Measurements from ENCODE around the gene SORT1. TPM values are rescaled to one million over a fixed set of nuclear protein-coding genes. Genes with fewer than 3 reads are reported as not detected.

SORT1 gene
- total and polyA plus RNA-seq, 2 of the 13 experiments (the other 11 are each of a cell fraction or from before 2014, with no cell fraction given): 32.4 to 93.0 TPM

DNA sequence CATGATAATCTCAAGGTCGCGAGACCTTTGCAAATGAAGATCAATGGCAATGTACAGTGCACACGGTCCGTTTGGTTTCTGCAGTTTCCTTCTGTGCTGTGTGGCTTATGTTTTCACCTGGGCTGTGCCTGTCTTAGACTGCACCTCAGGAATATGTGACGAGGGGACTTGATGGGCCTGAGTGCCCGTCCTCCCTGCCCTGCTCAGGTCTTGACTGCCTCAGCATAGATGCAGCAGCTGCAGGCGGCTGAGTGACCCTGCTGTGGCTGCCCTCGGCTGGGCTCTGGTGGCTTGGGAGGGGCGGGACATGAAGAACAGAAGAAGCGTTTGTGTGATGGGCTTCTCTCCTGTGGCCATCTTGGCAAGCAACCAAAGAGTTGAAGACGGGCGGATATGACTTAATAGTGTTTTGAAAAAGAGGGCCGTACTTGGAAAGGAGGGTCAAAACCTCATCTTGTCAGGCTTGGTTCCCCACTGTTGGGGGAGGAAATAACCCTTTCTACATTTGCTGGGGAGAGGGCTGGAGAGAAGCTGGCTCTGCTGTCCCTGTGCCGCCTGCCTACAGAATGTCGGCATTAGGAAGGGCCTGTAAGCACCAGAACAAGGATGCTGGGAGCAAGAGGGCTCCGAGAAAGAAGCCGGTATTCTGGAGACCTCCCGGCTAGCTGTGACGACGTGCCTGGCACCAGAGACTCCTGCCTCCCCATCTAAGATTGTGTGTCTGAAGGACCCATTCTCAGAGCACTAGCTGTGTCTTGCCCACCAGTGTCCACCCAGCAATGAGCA lies 98.0 kb downstream of the SORT1 start (continued):
- TF ChIP-seq, protein P1, sequence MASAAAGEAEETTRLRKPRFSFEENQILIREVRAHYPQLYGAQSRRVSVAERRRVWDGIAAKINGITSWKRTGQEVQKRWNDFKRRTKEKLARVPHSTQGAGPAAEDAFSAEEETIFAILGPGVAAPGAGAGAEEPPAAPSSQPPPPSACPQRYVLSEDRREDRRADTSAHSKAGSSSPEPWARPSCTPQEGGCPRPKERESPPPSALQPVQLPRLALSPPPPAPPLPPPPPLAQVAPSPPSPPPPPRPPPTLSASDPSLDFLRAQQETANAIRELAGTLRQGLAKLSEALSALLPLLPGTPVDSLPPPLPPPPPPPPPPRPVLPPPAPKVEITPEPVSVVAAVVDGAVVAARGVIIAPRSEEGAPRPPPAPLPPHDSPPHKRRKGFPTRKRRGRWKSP (CRISPR knock-in tag; IDR thresholded peaks at IDR 0.05): peak; percentile 67; the same call in 1 of the 2 replicates
- TF ChIP-seq ISL2 (CRISPR knock-in tag; IDR thresholded peaks at IDR 0.05) (peak; percentile 32; the same call in 1 of the 2 replicates), ZSCAN30 (CRISPR knock-in tag; IDR thresholded peaks at IDR 0.05) (no peak), ZNF33B (CRISPR knock-in tag; IDR thresholded peaks at IDR 0.05) (no peak), ZNF775 (CRISPR knock-in tag; IDR thresholded peaks at IDR 0.05; ENCODE audit: borderline replicate concordance) (0 out of 2 replicates have a peak, but pooled peaks have one; percentile 29), FOXJ3 (CRISPR knock-in tag; IDR thresholded peaks at IDR 0.05; ENCODE audit: borderline replicate concordance) (no peak; the same call in 1 of the 2 replicates), ARHGAP35 (CRISPR knock-in tag; IDR thresholded peaks at IDR 0.05; ENCODE audit: borderline replicate concordance) (no peak), ZBTB21 (CRISPR knock-in tag; IDR thresholded peaks at IDR 0.05) (peak; percentile 14; the same call in 1 of the 2 replicates), ZNF720 (CRISPR knock-in tag; IDR thresholded peaks at IDR 0.05) (no peak), TCF12 (IDR thresholded peaks at IDR 0.05) (no peak), TCF12 (CRISPR knock-in tag; IDR thresholded peaks at IDR 0.05) (no peak), HOXA3 (CRISPR knock-in tag; IDR thresholded peaks at IDR 0.05) (peak; percentile 41; the same call in 1 of the 2 replicates), ZSCAN5A (CRISPR knock-in tag; IDR thresholded peaks at IDR 0.05; ENCODE audit: borderline replicate concordance) (no peak), ZFP82 (CRISPR knock-in tag; IDR thresholded peaks at IDR 0.05; ENCODE audit: borderline replicate concordance) (no peak)
- TF ChIP-seq, protein P2, sequence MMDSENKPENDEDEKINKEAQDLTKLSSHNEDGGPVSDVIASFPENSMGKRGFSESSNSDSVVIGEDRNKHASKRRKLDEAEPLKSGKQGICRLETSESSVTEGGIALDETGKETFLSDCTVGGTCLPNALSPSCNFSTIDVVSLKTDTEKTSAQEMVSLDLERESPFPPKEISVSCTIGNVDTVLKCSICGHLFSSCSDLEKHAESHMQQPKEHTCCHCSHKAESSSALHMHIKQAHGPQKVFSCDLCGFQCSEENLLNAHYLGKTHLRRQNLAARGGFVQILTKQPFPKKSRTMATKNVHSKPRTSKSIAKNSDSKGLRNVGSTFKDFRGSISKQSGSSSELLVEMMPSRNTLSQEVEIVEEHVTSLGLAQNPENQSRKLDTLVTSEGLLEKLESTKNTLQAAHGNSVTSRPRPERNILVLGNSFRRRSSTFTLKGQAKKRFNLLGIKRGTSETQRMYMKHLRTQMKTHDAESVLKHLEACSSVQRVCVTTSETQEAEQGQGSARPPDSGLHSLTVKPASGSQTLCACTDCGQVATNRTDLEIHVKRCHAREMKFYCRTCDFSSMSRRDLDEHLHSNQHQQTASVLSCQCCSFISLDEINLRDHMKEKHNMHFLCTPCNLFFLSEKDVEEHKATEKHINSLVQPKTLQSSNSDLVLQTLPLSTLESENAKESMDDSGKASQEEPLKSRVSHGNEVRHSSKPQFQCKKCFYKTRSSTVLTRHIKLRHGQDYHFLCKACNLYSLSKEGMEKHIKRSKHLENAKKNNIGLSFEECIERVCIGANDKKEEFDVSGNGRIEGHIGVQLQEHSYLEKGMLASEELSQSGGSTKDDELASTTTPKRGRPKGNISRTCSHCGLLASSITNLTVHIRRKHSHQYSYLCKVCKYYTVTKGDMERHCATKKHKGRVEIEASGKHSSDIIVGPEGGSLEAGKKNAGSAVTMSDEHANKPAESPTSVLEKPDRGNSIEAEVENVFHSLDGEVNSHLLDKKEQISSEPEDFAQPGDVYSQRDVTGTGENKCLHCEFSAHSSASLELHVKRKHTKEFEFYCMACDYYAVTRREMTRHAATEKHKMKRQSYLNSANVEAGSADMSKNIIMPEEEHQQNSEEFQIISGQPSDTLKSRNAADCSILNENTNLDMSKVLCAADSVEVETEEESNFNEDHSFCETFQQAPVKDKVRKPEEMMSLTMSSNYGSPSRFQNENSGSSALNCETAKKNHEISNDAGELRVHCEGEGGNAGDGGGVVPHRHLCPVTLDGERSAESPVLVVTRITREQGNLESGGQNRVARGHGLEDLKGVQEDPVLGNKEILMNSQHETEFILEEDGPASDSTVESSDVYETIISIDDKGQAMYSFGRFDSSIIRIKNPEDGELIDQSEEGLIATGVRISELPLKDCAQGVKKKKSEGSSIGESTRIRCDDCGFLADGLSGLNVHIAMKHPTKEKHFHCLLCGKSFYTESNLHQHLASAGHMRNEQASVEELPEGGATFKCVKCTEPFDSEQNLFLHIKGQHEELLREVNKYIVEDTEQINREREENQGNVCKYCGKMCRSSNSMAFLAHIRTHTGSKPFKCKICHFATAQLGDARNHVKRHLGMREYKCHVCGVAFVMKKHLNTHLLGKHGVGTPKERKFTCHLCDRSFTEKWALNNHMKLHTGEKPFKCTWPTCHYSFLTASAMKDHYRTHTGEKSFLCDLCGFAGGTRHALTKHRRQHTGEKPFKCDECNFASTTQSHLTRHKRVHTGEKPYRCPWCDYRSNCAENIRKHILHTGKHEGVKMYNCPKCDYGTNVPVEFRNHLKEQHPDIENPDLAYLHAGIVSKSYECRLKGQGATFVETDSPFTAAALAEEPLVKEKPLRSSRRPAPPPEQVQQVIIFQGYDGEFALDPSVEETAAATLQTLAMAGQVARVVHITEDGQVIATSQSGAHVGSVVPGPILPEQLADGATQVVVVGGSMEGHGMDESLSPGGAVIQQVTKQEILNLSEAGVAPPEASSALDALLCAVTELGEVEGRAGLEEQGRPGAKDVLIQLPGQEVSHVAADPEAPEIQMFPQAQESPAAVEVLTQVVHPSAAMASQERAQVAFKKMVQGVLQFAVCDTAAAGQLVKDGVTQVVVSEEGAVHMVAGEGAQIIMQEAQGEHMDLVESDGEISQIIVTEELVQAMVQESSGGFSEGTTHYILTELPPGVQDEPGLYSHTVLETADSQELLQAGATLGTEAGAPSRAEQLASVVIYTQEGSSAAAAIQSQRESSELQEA (CRISPR knock-in tag; IDR thresholded peaks at IDR 0.05; ENCODE audit: not compliant biosample characterization): no peak
- TF ChIP-seq, protein P3, sequence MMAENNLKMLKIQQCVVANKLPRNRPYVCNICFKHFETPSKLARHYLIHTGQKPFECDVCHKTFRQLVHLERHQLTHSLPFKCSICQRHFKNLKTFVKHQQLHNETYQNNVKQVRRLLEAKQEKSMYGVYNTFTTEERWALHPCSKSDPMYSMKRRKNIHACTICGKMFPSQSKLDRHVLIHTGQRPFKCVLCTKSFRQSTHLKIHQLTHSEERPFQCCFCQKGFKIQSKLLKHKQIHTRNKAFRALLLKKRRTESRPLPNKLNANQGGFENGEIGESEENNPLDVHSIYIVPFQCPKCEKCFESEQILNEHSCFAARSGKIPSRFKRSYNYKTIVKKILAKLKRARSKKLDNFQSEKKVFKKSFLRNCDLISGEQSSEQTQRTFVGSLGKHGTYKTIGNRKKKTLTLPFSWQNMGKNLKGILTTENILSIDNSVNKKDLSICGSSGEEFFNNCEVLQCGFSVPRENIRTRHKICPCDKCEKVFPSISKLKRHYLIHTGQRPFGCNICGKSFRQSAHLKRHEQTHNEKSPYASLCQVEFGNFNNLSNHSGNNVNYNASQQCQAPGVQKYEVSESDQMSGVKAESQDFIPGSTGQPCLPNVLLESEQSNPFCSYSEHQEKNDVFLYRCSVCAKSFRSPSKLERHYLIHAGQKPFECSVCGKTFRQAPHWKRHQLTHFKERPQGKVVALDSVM (CRISPR knock-in tag; IDR thresholded peaks at IDR 0.05): no peak
